ENCODE measurements around the gene RHOJ.

Gene RHOJ

DNA sequence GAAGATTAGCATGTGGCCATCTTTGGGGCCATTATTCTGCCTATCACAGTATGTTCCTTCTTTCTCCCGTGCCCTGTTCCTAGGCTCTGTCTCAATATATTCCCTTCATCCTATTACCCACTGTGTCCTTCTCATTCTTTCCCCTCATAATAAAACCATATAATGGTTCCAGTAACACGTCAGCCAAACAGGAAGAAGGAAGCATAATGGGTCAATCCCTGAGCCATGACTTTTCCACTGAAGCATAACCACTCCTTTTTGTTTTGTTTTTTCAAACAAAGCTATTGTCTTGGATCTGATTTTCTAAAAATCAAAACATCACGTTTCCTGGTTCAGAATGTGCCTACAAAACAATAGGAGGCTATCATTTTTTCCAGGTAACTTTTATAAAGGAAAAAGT is 21.3 kb upstream of the RHOJ start:
- Histone ChIP-seq H3K9me3 (no peaks in the 10 kb centered on the region), H3K4me3 (ENCODE audit: low read depth in 1 of 2, low read length in 1 of 2) (no peak overlapping the region), H3K36me3 (no peaks in the 10 kb centered on the region), H3K27ac (no peak overlapping the region), H3K27me3 (no peaks in the 10 kb centered on the region), H3K4me1 (ENCODE audit: control insufficient read depth in 1 of 2, insufficient read depth in 1 of 2, low read depth in 1 of 2, low read length in 1 of 2) (no peaks in the 10 kb centered on the region)
- TF ChIP-seq, protein P1, sequence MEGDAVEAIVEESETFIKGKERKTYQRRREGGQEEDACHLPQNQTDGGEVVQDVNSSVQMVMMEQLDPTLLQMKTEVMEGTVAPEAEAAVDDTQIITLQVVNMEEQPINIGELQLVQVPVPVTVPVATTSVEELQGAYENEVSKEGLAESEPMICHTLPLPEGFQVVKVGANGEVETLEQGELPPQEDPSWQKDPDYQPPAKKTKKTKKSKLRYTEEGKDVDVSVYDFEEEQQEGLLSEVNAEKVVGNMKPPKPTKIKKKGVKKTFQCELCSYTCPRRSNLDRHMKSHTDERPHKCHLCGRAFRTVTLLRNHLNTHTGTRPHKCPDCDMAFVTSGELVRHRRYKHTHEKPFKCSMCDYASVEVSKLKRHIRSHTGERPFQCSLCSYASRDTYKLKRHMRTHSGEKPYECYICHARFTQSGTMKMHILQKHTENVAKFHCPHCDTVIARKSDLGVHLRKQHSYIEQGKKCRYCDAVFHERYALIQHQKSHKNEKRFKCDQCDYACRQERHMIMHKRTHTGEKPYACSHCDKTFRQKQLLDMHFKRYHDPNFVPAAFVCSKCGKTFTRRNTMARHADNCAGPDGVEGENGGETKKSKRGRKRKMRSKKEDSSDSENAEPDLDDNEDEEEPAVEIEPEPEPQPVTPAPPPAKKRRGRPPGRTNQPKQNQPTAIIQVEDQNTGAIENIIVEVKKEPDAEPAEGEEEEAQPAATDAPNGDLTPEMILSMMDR (IDR thresholded peaks at IDR 0.05) = no peak

- TF ChIP-seq, protein P1 (IDR thresholded peaks at IDR 0.05) = no peak
- no peaks in the 10 kb centered on the region for H3K36me3 ChIP-seq
- no peaks in the 10 kb centered on the region for H3K9me3 ChIP-seq
- H3K27ac ChIP-seq = no peak overlapping the region
- no peaks in the 10 kb centered on the region for H3K27me3 ChIP-seq
- no peaks in the 10 kb centered on the region for H3K4me1 ChIP-seq (ENCODE audit: control insufficient read depth in 1 of 2, insufficient read depth in 1 of 2, low read depth in 1 of 2, low read length in 1 of 2)
- H3K4me3 ChIP-seq (ENCODE audit: low read depth in 1 of 2, low read length in 1 of 2) = no peak overlapping the region
Observed at GRCh38 chr14:63186453-63186852, 17.8 kb upstream of the RHOJ start.

DNA sequence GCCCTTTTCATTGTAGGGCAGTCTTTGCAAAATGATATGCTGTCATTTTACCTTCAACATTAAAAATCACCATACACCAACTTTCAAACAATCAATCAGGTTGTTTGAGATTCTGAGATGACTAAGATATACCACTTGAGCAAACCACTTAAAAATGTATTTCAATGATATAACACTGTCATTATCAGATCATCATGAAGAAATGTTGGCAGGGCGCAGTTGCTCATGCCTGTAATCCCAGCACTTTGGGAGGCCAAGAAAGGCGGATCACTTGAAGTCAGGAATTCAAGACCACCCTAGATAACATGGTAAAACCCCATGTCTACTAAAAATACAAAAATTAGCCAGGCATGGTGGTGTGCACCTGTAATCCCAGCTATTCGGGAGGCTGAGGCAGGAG is 13.0 kb upstream of the RHOJ start:
- H3K27me3 ChIP-seq = no peaks in the 10 kb centered on the region
- no peak overlapping the region for H3K27ac ChIP-seq
- H3K36me3 ChIP-seq = no peaks in the 10 kb centered on the region
- no peaks in the 10 kb centered on the region for H3K9me3 ChIP-seq
- H3K4me1 ChIP-seq (ENCODE audit: control insufficient read depth in 1 of 2, insufficient read depth in 1 of 2, low read depth in 1 of 2, low read length in 1 of 2) = no peaks in the 10 kb centered on the region
- TF ChIP-seq, protein P1 (IDR thresholded peaks at IDR 0.05) = no peak
- no peak overlapping the region for H3K4me3 ChIP-seq (ENCODE audit: low read depth in 1 of 2, low read length in 1 of 2)

GRCh38 chr14:63192085-63192484 is 12.2 kb upstream of the RHOJ start:
- Histone ChIP-seq H3K27me3 (no peaks in the 10 kb centered on the region), H3K36me3 (no peaks in the 10 kb centered on the region), H3K9me3 (no peaks in the 10 kb centered on the region), H3K27ac (no peak overlapping the region), H3K4me3 (ENCODE audit: low read depth in 1 of 2, low read length in 1 of 2) (no peak overlapping the region), H3K4me1 (ENCODE audit: control insufficient read depth in 1 of 2, insufficient read depth in 1 of 2, low read depth in 1 of 2, low read length in 1 of 2) (no peaks in the 10 kb centered on the region)
- TF ChIP-seq, protein P1 (IDR thresholded peaks at IDR 0.05) = no peak

GRCh38 chr14:63193236-63193635 is 11.0 kb upstream of the RHOJ start:
- H3K36me3 ChIP-seq = no peaks in the 10 kb centered on the region
- no peak overlapping the region for H3K4me3 ChIP-seq (ENCODE audit: low read depth in 1 of 2, low read length in 1 of 2)
- H3K27ac ChIP-seq = no peak overlapping the region
- TF ChIP-seq, protein P1 (IDR thresholded peaks at IDR 0.05) = no peak
- no peaks in the 10 kb centered on the region for H3K4me1 ChIP-seq (ENCODE audit: control insufficient read depth in 1 of 2, insufficient read depth in 1 of 2, low read depth in 1 of 2, low read length in 1 of 2)
- H3K27me3 ChIP-seq = no peaks in the 10 kb centered on the region
- no peaks in the 10 kb centered on the region for H3K9me3 ChIP-seq

All from neutrophil (primary cell).